Upper lobe of right lung (tissue), 1 donor: ENCODE results near the gene SLC30A5. TPM values are rescaled to one million over a fixed set of nuclear protein-coding genes. Genes with fewer than 3 reads are reported as not detected.
"Not testable (repeated sequence)": the region's sequence is repeated elsewhere in the genome, so short reads cannot be mapped to it uniquely, and the experiment has no call there.

Source experiments
- ATAC-seq: fragments of 200-7000 bp; cut with Tn5 transposase; one replicate; pipeline ENCODE4 v1.9.1; 2020; ENCODE audit warnings: mild to moderate bottlenecking, moderate library complexity
- DNase-seq: peaks from one replicate; pipeline ENCODE4 v3.0.0-alpha.2; 2020
- H3K27ac ChIP-seq: fragments of 200-600 bp; one replicate; pipeline ENCODE4 v1.8.0; 2022
- H3K27me3 ChIP-seq: fragments of 200-600 bp; one replicate; pipeline ENCODE4 v1.8.0; 2022; ENCODE audit warnings: mild to moderate bottlenecking
- H3K36me3 ChIP-seq: fragments of 200-600 bp; one replicate; pipeline ENCODE4 v1.8.0; 2022
- H3K4me1 ChIP-seq: fragments of 200-600 bp; one replicate; pipeline ENCODE4 v1.8.0; 2022
- H3K4me3 ChIP-seq: fragments of 200-600 bp; one replicate; pipeline ENCODE4 v1.8.0; 2022; ENCODE audit warnings: mild to moderate bottlenecking
- H3K9me3 ChIP-seq: fragments of 200-600 bp; one replicate; pipeline ENCODE4 v1.8.0; 2022
- intact Hi-C: fragments of 100-400 bp; cut with DNase I; formaldehyde crosslinking; loops from one replicate; pipeline ENCODE4 v1.11.0; 2022
- total RNA-seq: library from RNA; stranded (reverse); fragmentation: NEBNext Ultra II Directional; extraction: Animal tissue kit (Norgen Biotek cat#: 25700); gene quantifications from one replicate; pipeline ENCODE4 v1.2.1, GENCODE V29; 2021
- TF ChIP-seq, protein P1 (sequence below): fragments of 200-600 bp; IDR thresholded peaks from one replicate; pipeline ENCODE4 v1.8.0; 2022; ENCODE audit warnings: antibody characterized with exemption
- donor health status: DM: no; HTN: yes; CAD: no; lungs with severe emphysema.

SLC30A5 gene
- total RNA-seq, 1 donor from 2014 or later = 58.1 TPM

GRCh38 chr5:69131304-69131703 is 37.5 kb downstream of the SLC30A5 start:
- ATAC-seq = no peak
- H3K9me3 ChIP-seq = no peaks in the 10 kb centered on the region
- intact Hi-C loops = no loop called here

GRCh38 chr5:69134126-69134525 is 40.3 kb downstream of the SLC30A5 start:
- Histone ChIP-seq H3K27me3 (no peaks in the 10 kb centered on the region), H3K27ac (no peak overlapping the region), H3K9me3 (no peaks in the 10 kb centered on the region), H3K4me3 (no peak overlapping the region), H3K4me1 (no peaks in the 10 kb centered on the region), H3K36me3 (peaks cover 12% of the 10 kb centered on the region)
- DNase-seq = no peak
- intact Hi-C loops = no loop called here
- TF ChIP-seq, protein P1, sequence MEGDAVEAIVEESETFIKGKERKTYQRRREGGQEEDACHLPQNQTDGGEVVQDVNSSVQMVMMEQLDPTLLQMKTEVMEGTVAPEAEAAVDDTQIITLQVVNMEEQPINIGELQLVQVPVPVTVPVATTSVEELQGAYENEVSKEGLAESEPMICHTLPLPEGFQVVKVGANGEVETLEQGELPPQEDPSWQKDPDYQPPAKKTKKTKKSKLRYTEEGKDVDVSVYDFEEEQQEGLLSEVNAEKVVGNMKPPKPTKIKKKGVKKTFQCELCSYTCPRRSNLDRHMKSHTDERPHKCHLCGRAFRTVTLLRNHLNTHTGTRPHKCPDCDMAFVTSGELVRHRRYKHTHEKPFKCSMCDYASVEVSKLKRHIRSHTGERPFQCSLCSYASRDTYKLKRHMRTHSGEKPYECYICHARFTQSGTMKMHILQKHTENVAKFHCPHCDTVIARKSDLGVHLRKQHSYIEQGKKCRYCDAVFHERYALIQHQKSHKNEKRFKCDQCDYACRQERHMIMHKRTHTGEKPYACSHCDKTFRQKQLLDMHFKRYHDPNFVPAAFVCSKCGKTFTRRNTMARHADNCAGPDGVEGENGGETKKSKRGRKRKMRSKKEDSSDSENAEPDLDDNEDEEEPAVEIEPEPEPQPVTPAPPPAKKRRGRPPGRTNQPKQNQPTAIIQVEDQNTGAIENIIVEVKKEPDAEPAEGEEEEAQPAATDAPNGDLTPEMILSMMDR = no peak
- ATAC-seq = no peak

More at GRCh38 chr5:69131304-69131703, 37.5 kb downstream of the SLC30A5 start:
- H3K27me3 ChIP-seq = no peaks in the 10 kb centered on the region
- peaks cover 40% of the 10 kb centered on the region for H3K36me3 ChIP-seq
- H3K4me1 ChIP-seq = no peaks in the 10 kb centered on the region
- DNase-seq = no peak
- no peak overlapping the region for H3K27ac ChIP-seq
- no peak overlapping the region for H3K4me3 ChIP-seq
- TF ChIP-seq, protein P1 = no peak

DNA sequence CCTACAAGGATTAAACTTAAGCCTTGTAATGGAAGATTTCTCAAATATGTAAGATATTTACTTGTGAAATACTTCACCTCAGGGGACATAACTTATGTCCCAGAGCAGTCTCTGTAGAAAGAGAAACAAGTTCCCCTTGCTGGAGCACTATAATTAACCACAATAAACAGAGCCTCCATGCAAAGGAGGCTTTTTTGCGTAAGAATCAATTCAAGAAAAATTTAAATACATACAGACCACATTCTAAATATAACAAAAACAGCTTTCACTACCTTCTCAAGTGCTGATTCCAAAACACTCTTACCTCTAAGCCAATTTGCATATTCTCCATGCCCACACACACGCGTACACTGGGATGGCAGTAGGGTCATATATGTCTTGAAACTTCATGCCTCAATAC is 42.5 kb downstream of the SLC30A5 start:
- H3K27ac ChIP-seq = no peak overlapping the region
- H3K4me3 ChIP-seq = no peak overlapping the region
- TF ChIP-seq, protein P1 = no peak
- H3K9me3 ChIP-seq = no peaks in the 10 kb centered on the region
- peaks cover 4% of the 10 kb centered on the region for H3K36me3 ChIP-seq
- H3K27me3 ChIP-seq = no peaks in the 10 kb centered on the region
- ATAC-seq = no peak
- DNase-seq = no peak
- no peaks in the 10 kb centered on the region for H3K4me1 ChIP-seq
- intact Hi-C loops = no loop called here

DNA sequence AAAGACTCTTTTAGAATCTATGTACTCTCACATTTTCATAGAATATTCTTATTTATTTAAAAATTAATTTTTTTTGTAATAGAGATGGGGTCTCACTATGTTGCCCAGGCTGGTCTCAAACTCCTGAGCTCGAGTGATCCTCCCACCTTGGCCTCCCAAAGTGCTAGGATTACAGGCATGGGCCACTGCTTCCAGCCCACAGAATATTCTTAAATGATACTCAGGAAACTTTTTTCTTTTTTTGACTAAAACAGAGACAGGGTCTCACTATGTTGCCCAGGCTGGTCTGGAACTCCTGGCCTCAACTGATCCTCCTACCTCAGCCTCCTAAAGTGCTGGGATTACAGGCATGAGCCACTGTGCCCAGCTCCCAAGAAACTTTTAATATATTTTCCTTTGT is 43.4 kb downstream of the SLC30A5 start:
- H3K36me3 ChIP-seq, H3K4me1 ChIP-seq, H3K9me3 ChIP-seq, H3K27me3 ChIP-seq, H3K4me3 ChIP-seq, DNase-seq, H3K27ac ChIP-seq, ATAC-seq, intact Hi-C loops: not testable (repeated sequence)

DNA sequence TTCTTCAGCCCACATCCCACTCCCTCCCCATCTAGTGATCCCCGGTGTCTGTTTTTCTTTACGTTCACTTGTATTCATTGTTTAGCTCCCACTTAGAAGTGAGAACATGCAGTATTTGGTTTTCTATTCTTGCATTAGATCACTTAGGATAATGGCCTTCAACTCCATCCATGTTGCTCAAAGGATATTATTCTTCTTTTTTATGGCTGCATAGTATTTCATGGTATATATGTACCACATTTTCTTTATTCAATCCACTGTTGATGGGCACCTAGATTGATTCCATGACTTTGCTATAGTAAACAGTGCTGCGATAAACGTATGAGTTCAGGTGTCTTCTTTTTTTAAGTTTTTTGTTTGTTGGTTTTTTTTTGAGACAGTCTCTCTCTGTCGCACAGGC is 44.0 kb downstream of the SLC30A5 start:
- ATAC-seq (no peak), DNase-seq (no peak)
- Histone ChIP-seq H3K4me1 (no peaks in the 10 kb centered on the region), H3K4me3 (no peak overlapping the region), H3K27me3 (no peaks in the 10 kb centered on the region), H3K9me3 (no peaks in the 10 kb centered on the region), H3K27ac (no peak overlapping the region), H3K36me3 (peaks cover 4% of the 10 kb centered on the region)
- TF ChIP-seq, protein P1 = no peak
- intact Hi-C loops = no loop called here

DNA sequence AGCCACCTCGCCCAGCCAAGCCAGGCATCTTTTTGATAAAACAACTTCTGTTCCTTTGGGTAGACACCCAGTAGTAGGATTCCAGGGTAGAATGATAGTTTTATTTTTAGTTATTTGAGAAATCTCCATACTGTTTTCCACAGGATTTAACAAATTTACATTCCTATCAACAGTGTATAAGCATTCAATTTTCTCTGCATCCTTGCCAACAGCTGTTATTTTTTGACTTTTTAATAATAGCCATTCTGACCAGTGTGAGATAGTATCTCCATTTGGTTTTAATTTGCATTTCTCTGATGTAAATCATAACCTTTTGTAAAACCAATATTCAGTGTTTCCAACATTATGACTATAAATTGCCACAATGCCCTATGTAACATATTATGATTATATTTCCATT is 45.0 kb downstream of the SLC30A5 start:
- H3K36me3 ChIP-seq = peaks cover under 1% of the 10 kb centered on the region
- no peak overlapping the region for H3K27ac ChIP-seq
- H3K4me1 ChIP-seq = no peaks in the 10 kb centered on the region
- TF ChIP-seq, protein P1 = no peak
- H3K4me3 ChIP-seq = no peak overlapping the region
- no peaks in the 10 kb centered on the region for H3K27me3 ChIP-seq
- ATAC-seq (no peak), DNase-seq (no peak)
- H3K9me3 ChIP-seq = no peaks in the 10 kb centered on the region
- intact Hi-C loops = no loop called here

GRCh38 chr5:69140239-69140638 is 46.4 kb downstream of the SLC30A5 start:
- DNase-seq, H3K4me3 ChIP-seq, H3K9me3 ChIP-seq, H3K4me1 ChIP-seq, H3K27ac ChIP-seq, H3K27me3 ChIP-seq, intact Hi-C loops, ATAC-seq, H3K36me3 ChIP-seq: not testable (repeated sequence)
